Measurements from ENCODE around the gene TLR10.
"Not testable (repeated sequence)": the region's sequence is repeated elsewhere in the genome, so short reads cannot be mapped to it uniquely, and the experiment has no call there.

The TLR10 gene

GRCh38 chr4:38785901-38786402, 3.2 kb upstream of the TLR10 start:
- peak overlapping the region; percentile 75 for H3K27ac Mint-ChIP-seq
- H3K36me3 Mint-ChIP-seq: peaks cover 2 to 5% of the 10 kb centered on the region in 2 donors
- H3K9me3 Mint-ChIP-seq: peaks cover 3 to 4% of the 10 kb centered on the region in 2 donors
- DNase-seq (peak; percentile 73), ATAC-seq (replicated peaks) (peak; percentile 89 to 94)
- peaks cover 16 to 44% of the 10 kb centered on the region in 2 donors for H3K4me1 Mint-ChIP-seq
- peak overlapping the region; percentile 14 to 39 for H3K4me3 Mint-ChIP-seq
- no peaks in the 10 kb centered on the region for H3K27me3 Mint-ChIP-seq

- DNase-seq: no peak
Measured at GRCh38 chr4:38785041-38785790, 2.4 kb upstream of the TLR10 start.

GRCh38 chr4:38784141-38784540, 1.4 kb upstream of the TLR10 start:
- Mint-ChIP-seq H3K4me3 (no peak overlapping the region), H3K27me3 (no peaks in the 10 kb centered on the region), H3K9me3 (peaks cover 0 to 2% of the 10 kb centered on the region in 2 donors), H3K27ac (no peak overlapping the region), H3K36me3 (peaks cover 5 to 6% of the 10 kb centered on the region in 2 donors), H3K4me1 (peaks cover 18 to 56% of the 10 kb centered on the region in 2 donors)
- ATAC-seq (replicated peaks) (no peak), DNase-seq (no peak)

More at GRCh38 chr4:38785041-38785790, 2.4 kb upstream of the TLR10 start:
- no peak overlapping the region for H3K4me3 Mint-ChIP-seq
- peaks cover 2 to 4% of the 10 kb centered on the region in 2 donors for H3K36me3 Mint-ChIP-seq
- H3K9me3 Mint-ChIP-seq: peaks cover 3 to 4% of the 10 kb centered on the region in 2 donors
- peaks cover 13 to 48% of the 10 kb centered on the region in 2 donors for H3K4me1 Mint-ChIP-seq
- no peaks in the 10 kb centered on the region for H3K27me3 Mint-ChIP-seq
- no peak for ATAC-seq (replicated peaks)
- no peak overlapping the region for H3K27ac Mint-ChIP-seq

- H3K4me1 Mint-ChIP-seq: peaks cover 20 to 59% of the 10 kb centered on the region in 2 donors
- H3K27me3 Mint-ChIP-seq: no peaks in the 10 kb centered on the region
- no peak for DNase-seq
- ATAC-seq (replicated peaks): no peak
- peaks cover 8 to 11% of the 10 kb centered on the region in 2 donors for H3K36me3 Mint-ChIP-seq
- no peak overlapping the region for H3K4me3 Mint-ChIP-seq
- no peak overlapping the region for H3K27ac Mint-ChIP-seq
- H3K9me3 Mint-ChIP-seq: peaks cover 0 to 2% of the 10 kb centered on the region in 2 donors
Measured at GRCh38 chr4:38783109-38783460, 295 bp upstream of the TLR10 start.

- Mint-ChIP-seq H3K36me3 (peaks cover 20 to 23% of the 10 kb centered on the region in 2 donors), H3K27me3 (no peaks in the 10 kb centered on the region), H3K4me3 (peak overlapping the region; percentile 88), H3K9me3 (peaks cover 5% of the 10 kb centered on the region in 2 donors), H3K4me1 (peaks cover 22 to 59% of the 10 kb centered on the region in 2 donors), H3K27ac (peak overlapping the region; percentile 90)
- ATAC-seq (replicated peaks) (peak; percentile 18 to 35), DNase-seq (no peak)
Measured at GRCh38 chr4:38781854-38782261, 932 bp downstream of the TLR10 start.

GRCh38 chr4:38780833-38781484, 1.8 kb downstream of the TLR10 start:
- Mint-ChIP-seq H3K4me1 (peaks cover 24 to 63% of the 10 kb centered on the region in 2 donors), H3K27ac (peak overlapping the region; percentile 84), H3K4me3 (peak overlapping the region; percentile 70 to 76), H3K27me3 (no peaks in the 10 kb centered on the region), H3K9me3 (peaks cover 7 to 9% of the 10 kb centered on the region in 2 donors), H3K36me3 (peaks cover 29 to 31% of the 10 kb centered on the region in 2 donors)
- DNase-seq (no peak), ATAC-seq (replicated peaks) (peak; percentile 15 to 21)

GRCh38 chr4:38779790-38780189, 3.0 kb downstream of the TLR10 start:
- peak overlapping the region; percentile 30 to 75 for H3K4me3 Mint-ChIP-seq
- H3K36me3 Mint-ChIP-seq: peaks cover 32 to 37% of the 10 kb centered on the region in 2 donors

GRCh38 chr4:38777925-38778324, 4.9 kb downstream of the TLR10 start:
- H3K27me3 Mint-ChIP-seq; H3K27ac Mint-ChIP-seq; ATAC-seq (replicated peaks); DNase-seq; H3K4me3 Mint-ChIP-seq: not testable (repeated sequence)
- H3K36me3 Mint-ChIP-seq: peaks cover 48 to 55% of the 10 kb centered on the region in 2 donors
- peaks cover 9 to 11% of the 10 kb centered on the region in 2 donors for H3K9me3 Mint-ChIP-seq
- peaks cover 31 to 64% of the 10 kb centered on the region in 2 donors for H3K4me1 Mint-ChIP-seq

More at GRCh38 chr4:38779790-38780189, 3.0 kb downstream of the TLR10 start:
- ATAC-seq (replicated peaks) (no peak), DNase-seq (no peak)
- peak overlapping the region; percentile 37 for H3K27ac Mint-ChIP-seq
- H3K27me3 Mint-ChIP-seq: no peaks in the 10 kb centered on the region
- peaks cover 7% of the 10 kb centered on the region in 2 donors for H3K9me3 Mint-ChIP-seq
- H3K4me1 Mint-ChIP-seq: peaks cover 25 to 60% of the 10 kb centered on the region in 2 donors

- ATAC-seq (replicated peaks) (no peak), DNase-seq (no peak)
- Mint-ChIP-seq H3K9me3 (peaks cover 11 to 12% of the 10 kb centered on the region in 2 donors), H3K4me3 (no peak overlapping the region), H3K36me3 (peaks cover 55 to 62% of the 10 kb centered on the region in 2 donors), H3K4me1 (peaks cover 38 to 68% of the 10 kb centered on the region in 2 donors), H3K27me3 (no peaks in the 10 kb centered on the region), H3K27ac (peak overlapping the region; percentile 37)
Measured at GRCh38 chr4:38775326-38775725, 7.5 kb downstream of the TLR10 start.

- Mint-ChIP-seq H3K36me3 (peaks cover 51 to 57% of the 10 kb centered on the region in 2 donors), H3K27ac (peak overlapping the region; percentile 59), H3K4me3 (no peak overlapping the region), H3K27me3 (no peaks in the 10 kb centered on the region), H3K9me3 (peaks cover 11 to 14% of the 10 kb centered on the region in 2 donors), H3K4me1 (peaks cover 41 to 68% of the 10 kb centered on the region in 2 donors)
- DNase-seq (no peak), ATAC-seq (replicated peaks) (no peak)
Measured at GRCh38 chr4:38774181-38774955, 8.4 kb downstream of the TLR10 start.

GRCh38 chr4:38770281-38770680, 12.5 kb downstream of the TLR10 start:
- not testable (repeated sequence) for H3K27me3 Mint-ChIP-seq

GRCh38 chr4:38769857-38770256, 12.9 kb downstream of the TLR10 start:
- Mint-ChIP-seq H3K36me3 (peaks cover 49 to 53% of the 10 kb centered on the region in 2 donors), H3K27ac (peak overlapping the region; percentile 38), H3K4me1 (peaks cover 50 to 84% of the 10 kb centered on the region in 2 donors), H3K9me3 (peaks cover 18 to 20% of the 10 kb centered on the region in 2 donors), H3K27me3 (no peaks in the 10 kb centered on the region), H3K4me3 (no peak overlapping the region)
- ATAC-seq (replicated peaks) (peak; percentile 60 to 88), DNase-seq (no peak)

More at GRCh38 chr4:38770281-38770680, 12.5 kb downstream of the TLR10 start:
- Mint-ChIP-seq H3K9me3 (peaks cover 18 to 20% of the 10 kb centered on the region in 2 donors), H3K4me1 (peaks cover 54 to 84% of the 10 kb centered on the region in 2 donors), H3K27ac (peak overlapping the region; percentile 38), H3K36me3 (peaks cover 52 to 56% of the 10 kb centered on the region in 2 donors)
- DNase-seq; ATAC-seq (replicated peaks); H3K4me3 Mint-ChIP-seq: not testable (repeated sequence)

- H3K4me3 Mint-ChIP-seq: peak overlapping the region; percentile 62 to 73
- peaks cover 45 to 49% of the 10 kb centered on the region in 2 donors for H3K36me3 Mint-ChIP-seq
- H3K4me1 Mint-ChIP-seq: peaks cover 48 to 84% of the 10 kb centered on the region in 2 donors
- peak overlapping the region; percentile 85 for H3K27ac Mint-ChIP-seq
- no peaks in the 10 kb centered on the region for H3K27me3 Mint-ChIP-seq
- no peak for DNase-seq
- H3K9me3 Mint-ChIP-seq: peaks cover 16 to 18% of the 10 kb centered on the region in 2 donors
- peak; percentile 4 to 14 for ATAC-seq (replicated peaks)
Measured at GRCh38 chr4:38769441-38769840, 13.3 kb downstream of the TLR10 start.

Data from stimulated activated naive B cell treated with anti-CD40 and anti-IgM and Interleukin-4, amounts not matched to agents 10 μg/mL and 1 μg/mL and 100 μg/mL, for 72 hours (primary cell).